Natural killer cell (primary cell): ENCODE data around the gene RTN4R. TPM values are rescaled to one million over a fixed set of nuclear protein-coding genes. Genes with fewer than 3 reads are reported as not detected.

Experiments used
- ATAC-seq, 3 donors: fragments of 150-1000 bp in 2 of 3; fragments of 200-7000 bp in 1 of 3; cut with Tn5 transposase; 1 replicate in 1 of 3; 2 replicates in 2 of 3; pipeline ENCODE4 v1.10.0; 2021; ENCODE audit warnings: mild to moderate bottlenecking in 2 of 3, moderate library complexity in 2 of 3
- DNase-seq, 2 donors: peaks; one replicate each; pipeline versions ENCODE4 v3.0.0 to v3.0.0-alpha.2; 2013 to 2021; ENCODE audit warnings: mixed read lengths in 1 of 2
- H3K27ac ChIP-seq: one replicate; pipeline ENCODE4 v1.5.1; 2013; ENCODE audit warnings: mild to moderate bottlenecking, low read length
- H3K27me3 ChIP-seq: one replicate; pipeline ENCODE4 v1.6.1; 2013; ENCODE audit warnings: low read length; ENCODE audit not compliant: control insufficient read depth, insufficient read depth
- H3K36me3 ChIP-seq: one replicate; pipeline ENCODE4 v1.6.1; 2013; ENCODE audit warnings: low read length; ENCODE audit not compliant: control insufficient read depth, insufficient read depth
- H3K4me1 ChIP-seq: one replicate; pipeline ENCODE4 v1.6.1; 2013; ENCODE audit warnings: low read length; ENCODE audit not compliant: control insufficient read depth, insufficient read depth
- H3K4me3 ChIP-seq: one replicate; pipeline ENCODE4 v1.5.1; 2013; ENCODE audit warnings: low read length
- H3K9me3 ChIP-seq: one replicate; pipeline ENCODE4 v1.6.1; 2013; ENCODE audit warnings: low read length; ENCODE audit not compliant: control insufficient read depth, insufficient read depth
- H3K27ac Mint-ChIP-seq, 2 donors: one replicate each; pipeline ENCODE4 v1.8.0; 2022; ENCODE audit warnings: mild to moderate bottlenecking in 2 of 2, mixed read lengths in 2 of 2, moderate library complexity in 1 of 2
- H3K27me3 Mint-ChIP-seq, 2 donors: one replicate each; pipeline ENCODE4 v1.8.0; 2022; ENCODE audit warnings: low read depth in 2 of 2, mixed read lengths in 2 of 2
- H3K36me3 Mint-ChIP-seq: one replicate; pipeline ENCODE4 v1.8.0; 2022; ENCODE audit warnings: mixed read lengths
- H3K4me1 Mint-ChIP-seq, 2 donors: one replicate each; pipeline ENCODE4 v1.8.0; 2022; ENCODE audit warnings: mixed read lengths in 2 of 2
- H3K4me3 Mint-ChIP-seq: one replicate; pipeline ENCODE4 v1.8.0; 2022; ENCODE audit warnings: mild to moderate bottlenecking, moderate library complexity, mixed read lengths
- H3K9me3 Mint-ChIP-seq, 2 donors: one replicate each; pipeline ENCODE4 v1.8.0; 2022; ENCODE audit warnings: mixed read lengths in 2 of 2
- CTCF ChIP-seq: fragments of 200-600 bp; IDR thresholded peaks from one replicate; pipeline ENCODE4 v1.8.0; 2022; ENCODE audit warnings: antibody characterized with exemption
- WGBS: methylation state at CpG from one replicate; pipeline ENCODE4 v1.1.7; 2013; ENCODE audit warnings: missing lambda C conversion rate; ENCODE audit not compliant: insufficient coverage; 5-methylcytosine and 5-hydroxymethylcytosine counted together
- intact Hi-C: fragments of 100-400 bp; cut with micrococcal nuclease; formaldehyde crosslinking; loops from one replicate; pipeline ENCODE4 v1.14.2; 2022
- total RNA-seq, 4 donors: library from RNA; stranded (reverse); fragments of 120-200 nt in 1 of 4; gene quantifications; one replicate each; pipeline versions ENCODE4 v1.2.3 to v1.2.4, GENCODE V29; 2013 to 2022

Gene RTN4R
- total RNA-seq, 3 donors from 2014 or later (not counting 1 experiment from before 2014, with no cell fraction given): 1.2 to 2.9 (median 1.6) TPM

DNA sequence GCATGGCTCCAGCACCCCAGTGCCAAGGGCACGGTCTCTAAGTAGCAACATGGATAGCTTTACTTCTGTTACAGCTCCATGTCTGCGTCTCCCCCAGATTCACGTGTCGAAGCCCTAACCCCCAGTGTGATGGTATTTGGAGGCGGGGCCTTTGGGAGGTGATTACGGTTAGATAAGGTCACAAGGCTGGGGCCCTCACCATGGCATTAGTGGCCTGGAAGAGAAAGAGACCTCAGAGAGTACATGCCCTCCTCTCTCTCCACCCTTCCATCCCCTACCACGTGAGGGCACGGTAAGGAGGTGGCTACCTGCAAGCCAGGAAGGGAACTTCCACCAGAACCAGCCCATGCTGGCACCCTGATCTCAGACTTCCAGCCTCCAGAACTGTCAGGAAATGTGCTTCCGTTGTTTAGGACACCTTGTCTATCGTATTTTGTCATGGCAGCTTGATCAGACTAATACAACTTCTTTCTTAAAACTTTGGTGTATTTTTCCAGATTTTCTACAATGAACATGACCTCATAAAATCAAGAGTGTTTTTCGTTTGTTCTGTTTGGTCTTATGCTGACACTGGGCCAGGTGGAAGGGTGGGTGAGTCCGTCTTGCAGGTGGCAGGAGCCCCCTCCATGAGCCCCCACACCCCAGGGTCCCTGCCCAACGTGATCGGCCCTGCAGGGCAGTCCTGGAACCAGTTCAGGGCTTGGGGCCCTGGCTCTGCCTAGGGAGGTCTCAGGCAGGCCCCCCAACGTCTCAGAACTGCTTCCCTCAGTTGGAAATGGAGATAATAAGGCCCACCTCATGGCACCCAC lies 10.7 kb downstream of the RTN4R start:
- Histone ChIP-seq H3K27ac (no peak overlapping the region), H3K4me1 (no peaks in the 10 kb centered on the region), H3K9me3 (no peaks in the 10 kb centered on the region), H3K4me3 (no peak overlapping the region), H3K27me3 (no peaks in the 10 kb centered on the region), H3K36me3 (no peaks in the 10 kb centered on the region)
- WGBS: 90% methylated on average over 15 of the region's 15 CpGs
- no peaks in the 10 kb centered on the region for H3K27me3 Mint-ChIP-seq
- H3K36me3 Mint-ChIP-seq: no peaks in the 10 kb centered on the region
- intact Hi-C loops: no loop called here
- ATAC-seq: no peak
- no peak for TF ChIP-seq CTCF
- no peaks in the 10 kb centered on the region for H3K9me3 Mint-ChIP-seq
- DNase-seq: no peak
- H3K27ac Mint-ChIP-seq: no peak overlapping the region
- peaks cover 0 to 6% of the 10 kb centered on the region in 2 donors for H3K4me1 Mint-ChIP-seq
- H3K4me3 Mint-ChIP-seq: no peak overlapping the region

DNA sequence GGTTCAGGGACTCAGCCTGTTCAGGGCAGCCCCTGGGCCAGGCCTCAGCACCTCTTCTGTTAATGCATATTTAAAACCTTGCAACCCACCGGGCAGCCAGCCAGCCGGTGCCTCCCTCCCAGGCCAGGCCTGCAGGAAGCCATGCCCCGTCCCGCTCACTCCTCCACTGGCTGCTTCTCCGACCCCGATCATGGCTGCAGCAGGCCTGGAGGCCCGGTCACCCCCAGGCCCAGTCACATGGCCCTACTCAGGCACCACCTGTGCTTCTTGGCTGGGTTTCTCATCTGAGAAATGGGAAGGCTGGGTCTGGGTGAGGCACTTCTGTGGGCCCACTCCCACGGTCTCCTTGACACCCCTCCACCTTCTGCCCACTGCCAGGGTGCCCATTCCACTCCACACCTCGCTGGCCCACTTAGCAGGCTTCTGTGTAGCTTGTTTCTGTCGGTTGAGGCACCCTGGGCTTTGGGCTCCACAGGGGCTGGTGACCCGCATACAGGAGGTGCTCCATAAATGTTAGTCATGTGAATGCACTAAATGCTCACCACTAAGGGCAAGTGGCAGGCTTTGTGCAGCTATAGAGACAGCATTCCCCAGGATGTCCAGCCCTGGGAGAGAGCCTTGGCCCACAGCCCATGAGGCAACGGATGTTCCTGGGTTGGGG lies 11.4 kb downstream of the RTN4R start:
- Mint-ChIP-seq H3K27me3 (no peaks in the 10 kb centered on the region), H3K4me1 (peaks cover 0 to 6% of the 10 kb centered on the region in 2 donors), H3K4me3 (no peak overlapping the region), H3K9me3 (no peaks in the 10 kb centered on the region), H3K36me3 (no peaks in the 10 kb centered on the region), H3K27ac (no peak overlapping the region)
- no peak overlapping the region for H3K4me3 ChIP-seq
- DNase-seq (no peak), ATAC-seq (no peak)
- H3K27me3 ChIP-seq: no peaks in the 10 kb centered on the region
- H3K9me3 ChIP-seq: no peaks in the 10 kb centered on the region
- no peaks in the 10 kb centered on the region for H3K36me3 ChIP-seq
- WGBS: 87% methylated on average over 12 of the region's 12 CpGs
- H3K27ac ChIP-seq: no peak overlapping the region
- intact Hi-C loops: no loop called here
- TF ChIP-seq CTCF: no peak
- no peaks in the 10 kb centered on the region for H3K4me1 ChIP-seq

GRCh38 chr22:20256027-20256426 lies 12.1 kb downstream of the RTN4R start:
- no peaks in the 10 kb centered on the region for H3K9me3 ChIP-seq
- H3K36me3 ChIP-seq: no peaks in the 10 kb centered on the region
- H3K27me3 Mint-ChIP-seq: no peaks in the 10 kb centered on the region
- no peaks in the 10 kb centered on the region for H3K9me3 Mint-ChIP-seq
- no peak for ATAC-seq
- H3K4me1 Mint-ChIP-seq: peaks cover 0 to 6% of the 10 kb centered on the region in 2 donors
- TF ChIP-seq CTCF: no peak
- no peaks in the 10 kb centered on the region for H3K4me1 ChIP-seq
- no peak for DNase-seq
- no peaks in the 10 kb centered on the region for H3K36me3 Mint-ChIP-seq
- intact Hi-C loops: no loop called here
- no peak overlapping the region for H3K27ac Mint-ChIP-seq
- H3K27me3 ChIP-seq: no peaks in the 10 kb centered on the region
- no peak overlapping the region for H3K4me3 Mint-ChIP-seq
- 94% methylated on average over 13 of the region's 13 CpGs for WGBS
- H3K4me3 ChIP-seq: no peak overlapping the region
- H3K27ac ChIP-seq: no peak overlapping the region
